GM12891 (cell line): Measurements from ENCODE around the gene ANKRD44.

Experiments
- POLR2A ChIP-seq: IDR thresholded peaks from 2 replicates; pipeline ENCODE4 v1.6.1; 2011; ENCODE audit warnings: low read depth, low read length, control low read depth
- POLR2AphosphoS5 ChIP-seq: IDR thresholded peaks from 2 replicates; pipeline ENCODE4 v1.6.1; 2011; ENCODE audit warnings: low read depth, low read length, control low read depth

- TF ChIP-seq POLR2A (no peak), POLR2AphosphoS5 (no peak)
These were observed 218.1 kb downstream of the ANKRD44 start for GRCh38 chr2:197092431-197092830.
